ENCODE measurements around the gene CELSR3. TPM values are rescaled to one million over a fixed set of nuclear protein-coding genes. Genes with fewer than 3 reads are reported as not detected.
A peak's percentile ranks its signal among the peaks of the same experiment; 100 is the strongest.

CELSR3 gene
- polyA plus RNA-seq, 2 of the 4 experiments (the other 2 are of a cell fraction), result 2.2 to 4.8 TPM

DNA sequence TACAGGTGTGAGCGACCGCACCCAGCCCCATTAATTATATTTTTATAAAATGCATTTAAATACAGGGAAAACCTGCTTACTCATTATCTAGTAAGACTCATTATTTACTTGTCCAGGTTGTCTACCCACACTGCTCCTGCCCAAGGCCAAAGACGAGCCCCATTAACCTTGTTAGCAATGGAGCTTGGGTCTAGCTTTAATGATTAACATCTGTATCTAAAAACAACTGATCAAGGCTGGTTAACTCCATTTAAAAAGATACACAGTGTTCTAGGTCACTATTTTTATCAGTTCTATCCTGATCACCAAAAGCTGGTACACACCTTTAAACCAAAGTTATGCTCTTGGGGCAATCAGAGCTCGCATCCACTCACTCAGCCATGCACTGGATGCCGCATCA, 33.5 kb upstream of the CELSR3 start:
- FAIRE-seq, result no peak
- Histone ChIP-seq H3K4me3 (no peak overlapping the region), H3K4me1 (peaks cover 35% of the 10 kb centered on the region), H3K27ac (no peak overlapping the region), H3K4me2 (no peak overlapping the region), H3K9me3 (no peaks in the 10 kb centered on the region)
- POLR2A ChIA-PET, result interaction anchor here (0.6 kb wide), 1 partner anchor 12 kb away, joined by 3 read pairs; no protein-coding TSS in a partner anchor
- no peak for DNase-seq (ENCODE audit: low read depth in 1 of 2, low spot score in 1 of 2)
- 86% methylated on average over 5 of the region's 5 CpGs for WGBS (ENCODE audit: missing lambda C conversion rate)
- no peak for ATAC-seq
- CTCF ChIA-PET, result interaction anchor here (0.6 to 2.5 kb wide), 3 partner anchors 10 to 44 kb away, joined by 3 to 11 read pairs (median 6); no protein-coding TSS in a partner anchor
- TF ChIP-seq ZSCAN20 (CRISPR knock-in tag; IDR thresholded peaks at IDR 0.05) (no peak), POLR2AphosphoS2 (conservative IDR thresholded peaks at IDR 0.05; ENCODE audit: low read length) (no peak), KDM1A (IDR thresholded peaks at IDR 0.05; ENCODE audit: low read depth) (no peak), MAZ (IDR thresholded peaks at IDR 0.05; ENCODE audit: borderline replicate concordance, low read depth, low read length) (no peak), EHMT2 (IDR thresholded peaks at IDR 0.05; ENCODE audit: low read depth) (no peak), SREBF2 (IDR thresholded peaks at IDR 0.05) (no peak), NR3C1 (IDR thresholded peaks at IDR 0.05) (no peak), ZC3H11A (IDR thresholded peaks at IDR 0.05) (no peak), HOXA7 (CRISPR knock-in tag; IDR thresholded peaks at IDR 0.05) (no peak), CBX2 (IDR thresholded peaks at IDR 0.05; ENCODE audit: borderline replicate concordance, low read depth) (no peak), CBX8 (IDR thresholded peaks at IDR 0.05) (no peak), CHD4 (IDR thresholded peaks at IDR 0.05; ENCODE audit: borderline replicate concordance) (no peak)

DNA sequence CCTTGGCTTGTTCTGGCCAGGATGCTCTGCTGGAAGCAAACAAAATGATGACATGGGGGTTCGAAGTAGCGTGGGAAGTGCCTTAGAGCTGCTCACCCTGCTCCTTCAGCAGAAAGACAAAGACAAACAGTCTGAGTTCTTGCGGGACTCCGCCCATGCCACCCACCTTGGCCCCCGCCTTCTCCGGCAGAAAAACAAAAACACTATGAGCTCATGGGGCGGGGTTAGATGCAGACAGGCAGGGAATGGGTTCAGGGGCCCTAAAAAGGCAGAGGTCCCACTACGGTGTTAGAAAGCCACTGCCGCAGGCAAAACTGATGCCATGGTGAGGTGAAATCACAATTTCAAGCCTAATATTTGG, 32.7 kb upstream of the CELSR3 start:
- WGBS (ENCODE audit: missing lambda C conversion rate), result 83% methylated on average over 9 of the region's 9 CpGs
- no peak for DNase-seq (ENCODE audit: low read depth in 1 of 2, low spot score in 1 of 2)
- CTCF ChIA-PET, result interaction anchor here (1.1 to 1.9 kb wide), 2 partner anchors 9 to 13 kb away, joined by 4 to 6 read pairs; no protein-coding TSS in a partner anchor
- H3K4me3 ChIP-seq, result no peak overlapping the region
- no peak for TF ChIP-seq MAZ (IDR thresholded peaks at IDR 0.05; ENCODE audit: borderline replicate concordance, low read depth, low read length)
- TF ChIP-seq, protein P1, sequence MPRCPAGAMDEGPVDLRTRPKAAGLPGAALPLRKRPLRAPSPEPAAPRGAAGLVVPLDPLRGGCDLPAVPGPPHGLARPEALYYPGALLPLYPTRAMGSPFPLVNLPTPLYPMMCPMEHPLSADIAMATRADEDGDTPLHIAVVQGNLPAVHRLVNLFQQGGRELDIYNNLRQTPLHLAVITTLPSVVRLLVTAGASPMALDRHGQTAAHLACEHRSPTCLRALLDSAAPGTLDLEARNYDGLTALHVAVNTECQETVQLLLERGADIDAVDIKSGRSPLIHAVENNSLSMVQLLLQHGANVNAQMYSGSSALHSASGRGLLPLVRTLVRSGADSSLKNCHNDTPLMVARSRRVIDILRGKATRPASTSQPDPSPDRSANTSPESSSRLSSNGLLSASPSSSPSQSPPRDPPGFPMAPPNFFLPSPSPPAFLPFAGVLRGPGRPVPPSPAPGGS (IDR thresholded peaks at IDR 0.05), result no peak
- TF ChIP-seq, protein P2, sequence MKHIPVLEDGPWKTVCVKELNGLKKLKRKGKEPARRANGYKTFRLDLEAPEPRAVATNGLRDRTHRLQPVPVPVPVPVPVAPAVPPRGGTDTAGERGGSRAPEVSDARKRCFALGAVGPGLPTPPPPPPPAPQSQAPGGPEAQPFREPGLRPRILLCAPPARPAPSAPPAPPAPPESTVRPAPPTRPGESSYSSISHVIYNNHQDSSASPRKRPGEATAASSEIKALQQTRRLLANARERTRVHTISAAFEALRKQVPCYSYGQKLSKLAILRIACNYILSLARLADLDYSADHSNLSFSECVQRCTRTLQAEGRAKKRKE (CRISPR knock-in tag; IDR thresholded peaks at IDR 0.05; ENCODE audit: low read depth), result no peak
- TF ChIP-seq SMC3 (IDR thresholded peaks at IDR 0.05), result no peak
- TF ChIP-seq, protein P3, sequence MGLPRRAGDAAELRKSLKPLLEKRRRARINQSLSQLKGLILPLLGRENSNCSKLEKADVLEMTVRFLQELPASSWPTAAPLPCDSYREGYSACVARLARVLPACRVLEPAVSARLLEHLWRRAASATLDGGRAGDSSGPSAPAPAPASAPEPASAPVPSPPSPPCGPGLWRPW (IDR thresholded peaks at IDR 0.05), result no peak
- no peak for TF ChIP-seq HOXB5 (CRISPR knock-in tag; IDR thresholded peaks at IDR 0.05)
- FAIRE-seq, result no peak
- H3K4me2 ChIP-seq, result peak overlapping the region; percentile 32; the same call in 1 of the 3 replicates
- H3K27ac ChIP-seq, result peak overlapping the region; percentile 44 to 65; a peak in 4 of 6 replicates
- no peaks in the 10 kb centered on the region for H3K9me3 ChIP-seq
- POLR2A ChIA-PET, result no interaction called here
- no peak for ATAC-seq
- H3K4me1 ChIP-seq, result peaks cover 28% of the 10 kb centered on the region

DNA sequence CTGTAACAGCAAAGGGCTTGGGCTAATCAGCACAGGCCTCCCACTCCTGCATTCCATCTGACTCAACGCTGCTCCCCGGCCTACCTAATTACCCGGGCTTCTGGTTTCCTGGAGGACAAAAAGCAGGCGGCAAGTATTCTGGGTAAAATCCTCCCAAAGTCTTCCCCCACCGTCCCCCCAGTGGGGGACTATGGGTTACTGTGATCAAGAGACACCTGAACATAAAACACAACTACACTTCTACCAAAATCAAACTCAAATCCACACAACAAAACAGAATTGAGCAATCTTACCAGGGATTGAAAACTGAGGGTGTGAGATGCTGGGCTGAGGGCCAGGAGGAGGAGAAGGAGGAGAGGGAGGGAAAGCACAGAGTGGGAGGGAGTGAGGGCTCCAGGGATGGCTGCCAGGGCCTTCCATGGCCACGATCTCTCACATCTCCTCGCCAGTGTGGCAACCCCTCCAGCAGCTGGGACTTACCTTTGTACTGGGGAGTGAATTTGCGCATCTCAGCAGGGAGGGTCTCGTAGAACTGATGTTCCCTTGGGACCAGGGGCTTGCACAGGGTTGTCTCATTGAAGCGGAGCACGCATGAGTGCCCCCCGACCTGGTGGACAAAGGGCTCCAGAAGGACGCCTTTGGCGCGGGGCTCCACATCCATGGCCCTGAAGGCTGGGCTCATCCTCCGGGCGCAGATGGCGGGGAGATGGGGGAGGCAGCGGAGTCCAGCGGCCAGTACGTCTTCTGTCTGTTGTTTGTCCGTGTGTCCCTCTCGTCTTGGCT, 32.1 kb upstream of the CELSR3 start:
- 81% methylated on average over 17 of the region's 23 CpGs for WGBS (ENCODE audit: missing lambda C conversion rate)

More for the DNA sequence above, 32.1 kb upstream of the CELSR3 start:
- Histone ChIP-seq H3K4me1 (peaks cover 25% of the 10 kb centered on the region), H3K27ac (peak overlapping the region; percentile 44 to 65; a peak in 4 of 6 replicates), H3K4me2 (peak overlapping the region; percentile 32; the same call in 1 of the 3 replicates), H3K4me3 (no peak overlapping the region), H3K9me3 (no peaks in the 10 kb centered on the region)
- ATAC-seq, result peak; percentile 48 to 64; a peak in 3 of 6 replicates
- FAIRE-seq, result no peak
- ChIA-PET POLR2A (no interaction called here), CTCF (interaction anchor here (1.1 to 1.9 kb wide), 2 partner anchors 8 to 14 kb away, joined by 4 to 6 read pairs; no protein-coding TSS in a partner anchor)
- TF ChIP-seq, protein P4, sequence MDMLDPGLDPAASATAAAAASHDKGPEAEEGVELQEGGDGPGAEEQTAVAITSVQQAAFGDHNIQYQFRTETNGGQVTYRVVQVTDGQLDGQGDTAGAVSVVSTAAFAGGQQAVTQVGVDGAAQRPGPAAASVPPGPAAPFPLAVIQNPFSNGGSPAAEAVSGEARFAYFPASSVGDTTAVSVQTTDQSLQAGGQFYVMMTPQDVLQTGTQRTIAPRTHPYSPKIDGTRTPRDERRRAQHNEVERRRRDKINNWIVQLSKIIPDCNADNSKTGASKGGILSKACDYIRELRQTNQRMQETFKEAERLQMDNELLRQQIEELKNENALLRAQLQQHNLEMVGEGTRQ (IDR thresholded peaks at IDR 0.05), result no peak
- TF ChIP-seq POLR2AphosphoS2 (conservative IDR thresholded peaks at IDR 0.05; ENCODE audit: low read length) (peak; percentile 77; the same call in 1 of the 2 replicates), CEBPB (IDR thresholded peaks at IDR 0.05) (peak in 1 of 2 experiments; percentile 60; a peak in 1 of 4 replicates), CBX2 (IDR thresholded peaks at IDR 0.05; ENCODE audit: borderline replicate concordance, low read depth) (no peak)
- DNase-seq (ENCODE audit: low read depth in 1 of 2, low spot score in 1 of 2), result peak in 1 of 2 experiments; percentile 25

All from A549 (cell line).